ENCODE measurements around the gene LTBP2. TPM values are rescaled to one million over a fixed set of nuclear protein-coding genes. Genes with fewer than 3 reads are reported as not detected.
A peak's percentile ranks its signal among the peaks of the same experiment; 100 is the strongest.

LTBP2 gene
- total and polyA plus RNA-seq, 2 experiments from 2014 or later: 7.6 to 8.6 TPM

- no peak overlapping the region for H3K4me2 ChIP-seq
- no peak overlapping the region for H2AFZ ChIP-seq
- no peaks in the 10 kb centered on the region for H3K9me3 ChIP-seq (ENCODE audit: low read depth)
- 85% methylated on average over 5 of the region's 5 CpGs for WGBS (ENCODE audit: low lambda C conversion rate, missing lambda C conversion rate)
- H3K27me3 ChIP-seq: no peaks in the 10 kb centered on the region
- no peak overlapping the region for H3K4me3 ChIP-seq
- DNase-seq (ENCODE audit: low spot score): no peak
- H3K36me3 ChIP-seq (replicated peaks; ENCODE audit: insufficient read depth, low read depth): no peaks in the 10 kb centered on the region
- no peaks in the 10 kb centered on the region for H3K79me2 ChIP-seq
- peaks cover 39% of the 10 kb centered on the region for H3K4me1 ChIP-seq (ENCODE audit: insufficient read depth)
- no peaks in the 10 kb centered on the region for H3K9me2 ChIP-seq (replicated peaks; ENCODE audit: insufficient read depth)
- peak overlapping the region; percentile 91 for H3K27ac ChIP-seq
- no peaks in the 10 kb centered on the region for H4K20me1 ChIP-seq (ENCODE audit: insufficient read depth, poor library complexity, severe bottlenecking)
- TF ChIP-seq EZH2phosphoT487 (IDR thresholded peaks at IDR 0.05; ENCODE audit: low read depth, severe bottlenecking, unreplicated experiment) (no peak), EZH2 (IDR thresholded peaks at IDR 0.05; ENCODE audit: borderline replicate concordance) (no peak), CTCF (IDR thresholded peaks at IDR 0.05; ENCODE audit: poor library complexity) (no peak)
Observed at GRCh38 chr14:74594606-74595005, 17.4 kb downstream of the LTBP2 start.

- WGBS (ENCODE audit: low lambda C conversion rate, missing lambda C conversion rate): 78% methylated on average over 7 of the region's 7 CpGs
- Histone ChIP-seq H4K20me1 (ENCODE audit: insufficient read depth, poor library complexity, severe bottlenecking) (no peaks in the 10 kb centered on the region), H3K36me3 (replicated peaks; ENCODE audit: insufficient read depth, low read depth) (no peaks in the 10 kb centered on the region), H3K9me2 (replicated peaks; ENCODE audit: insufficient read depth) (no peaks in the 10 kb centered on the region), H3K4me3 (no peak overlapping the region), H3K9me3 (ENCODE audit: low read depth) (no peaks in the 10 kb centered on the region), H3K27ac (peak overlapping the region; percentile 91), H2AFZ (no peak overlapping the region), H3K79me2 (no peaks in the 10 kb centered on the region), H3K4me1 (ENCODE audit: insufficient read depth) (peaks cover 35% of the 10 kb centered on the region), H3K27me3 (no peaks in the 10 kb centered on the region), H3K4me2 (no peak overlapping the region)
- no peak for DNase-seq (ENCODE audit: low spot score)
- TF ChIP-seq EZH2 (IDR thresholded peaks at IDR 0.05; ENCODE audit: borderline replicate concordance) (no peak), EZH2phosphoT487 (IDR thresholded peaks at IDR 0.05; ENCODE audit: low read depth, severe bottlenecking, unreplicated experiment) (no peak), CTCF (IDR thresholded peaks at IDR 0.05; ENCODE audit: poor library complexity) (no peak)
Observed at GRCh38 chr14:74594029-74594428, 18.0 kb downstream of the LTBP2 start.

- no peaks in the 10 kb centered on the region for H4K20me1 ChIP-seq (ENCODE audit: insufficient read depth, poor library complexity, severe bottlenecking)
- H3K27me3 ChIP-seq: no peaks in the 10 kb centered on the region
- H3K79me2 ChIP-seq: no peaks in the 10 kb centered on the region
- TF ChIP-seq CTCF (IDR thresholded peaks at IDR 0.05; ENCODE audit: poor library complexity) (no peak), EZH2phosphoT487 (IDR thresholded peaks at IDR 0.05; ENCODE audit: low read depth, severe bottlenecking, unreplicated experiment) (no peak), EZH2 (IDR thresholded peaks at IDR 0.05; ENCODE audit: borderline replicate concordance) (no peak)
- no peak overlapping the region for H3K4me2 ChIP-seq
- H3K9me3 ChIP-seq (ENCODE audit: low read depth): no peaks in the 10 kb centered on the region
- no peaks in the 10 kb centered on the region for H3K36me3 ChIP-seq (replicated peaks; ENCODE audit: insufficient read depth, low read depth)
- H3K9me2 ChIP-seq (replicated peaks; ENCODE audit: insufficient read depth): no peaks in the 10 kb centered on the region
- peaks cover 29% of the 10 kb centered on the region for H3K4me1 ChIP-seq (ENCODE audit: insufficient read depth)
- H2AFZ ChIP-seq: no peak overlapping the region
- DNase-seq (ENCODE audit: low spot score): peak; percentile 51
- WGBS (ENCODE audit: low lambda C conversion rate, missing lambda C conversion rate): 72% methylated on average over 10 of the region's 10 CpGs
- no peak overlapping the region for H3K4me3 ChIP-seq
- H3K27ac ChIP-seq: peak overlapping the region; percentile 91
Observed at GRCh38 chr14:74593241-74593953, 18.6 kb downstream of the LTBP2 start.

All from hepatocyte (in vitro differentiated cells).